Measurements from ENCODE around the gene RNF144B.
"Not testable (repeated sequence)": the region's sequence is repeated elsewhere in the genome, so short reads cannot be mapped to it uniquely, and the experiment has no call there.

The RNF144B gene

GRCh38 chr6:18371010-18371409, 16.1 kb upstream of the RNF144B start:
- DNase-seq (ENCODE audit: low read depth in 2 of 2): no peak

- no peak for DNase-seq (ENCODE audit: low read depth in 2 of 2)
Observed at GRCh38 chr6:18371656-18372055, 15.5 kb upstream of the RNF144B start.

- no peak for DNase-seq (ENCODE audit: low read depth in 2 of 2)
Observed at GRCh38 chr6:18380158-18380836, 6.9 kb upstream of the RNF144B start.

- DNase-seq (ENCODE audit: low read depth in 2 of 2): no peak
Observed at GRCh38 chr6:18380851-18381250, 6.3 kb upstream of the RNF144B start.

- no peak for DNase-seq (ENCODE audit: low read depth in 2 of 2)
Observed at GRCh38 chr6:18383441-18383840, 3.7 kb upstream of the RNF144B start.

- DNase-seq (ENCODE audit: low read depth in 2 of 2): no peak
Observed at GRCh38 chr6:18384621-18385020, 2.5 kb upstream of the RNF144B start.

- DNase-seq (ENCODE audit: low read depth in 2 of 2): no peak
Observed at GRCh38 chr6:18386298-18386976, 713 bp upstream of the RNF144B start.

GRCh38 chr6:18388271-18388670, 1.1 kb downstream of the RNF144B start:
- DNase-seq (ENCODE audit: low read depth in 2 of 2): no peak

- no peak for DNase-seq (ENCODE audit: low read depth in 2 of 2)
Observed at GRCh38 chr6:18388942-18389341, 1.8 kb downstream of the RNF144B start.

- no peak for DNase-seq (ENCODE audit: low read depth in 2 of 2)
Observed at GRCh38 chr6:18389479-18389878, 2.3 kb downstream of the RNF144B start.

GRCh38 chr6:18390476-18390875, 3.3 kb downstream of the RNF144B start:
- DNase-seq (ENCODE audit: low read depth in 2 of 2): no peak

GRCh38 chr6:18391023-18391422, 3.9 kb downstream of the RNF144B start:
- no peak for DNase-seq (ENCODE audit: low read depth in 2 of 2)

GRCh38 chr6:18392346-18392877, 5.3 kb downstream of the RNF144B start:
- no peak for DNase-seq (ENCODE audit: low read depth in 2 of 2)

- no peak for DNase-seq (ENCODE audit: low read depth in 2 of 2)
Observed at GRCh38 chr6:18393698-18394097, 6.5 kb downstream of the RNF144B start.

- no peak for DNase-seq (ENCODE audit: low read depth in 2 of 2)
Observed at GRCh38 chr6:18395177-18395855, 8.2 kb downstream of the RNF144B start.

GRCh38 chr6:18395856-18396197, 8.7 kb downstream of the RNF144B start:
- DNase-seq (ENCODE audit: low read depth in 2 of 2): no peak

GRCh38 chr6:18397701-18398100, 10.6 kb downstream of the RNF144B start:
- DNase-seq (ENCODE audit: low read depth in 2 of 2): no peak

GRCh38 chr6:18398225-18398624, 11.1 kb downstream of the RNF144B start:
- DNase-seq (ENCODE audit: low read depth in 2 of 2): not testable (repeated sequence)

GRCh38 chr6:18400831-18401446, 13.8 kb downstream of the RNF144B start:
- no peak for DNase-seq (ENCODE audit: low read depth in 2 of 2)

- not testable (repeated sequence) for DNase-seq (ENCODE audit: low read depth in 2 of 2)
Observed at GRCh38 chr6:18404965-18405364, 17.8 kb downstream of the RNF144B start.

- DNase-seq (ENCODE audit: low read depth in 2 of 2): no peak
Observed at GRCh38 chr6:18405477-18406293, 18.5 kb downstream of the RNF144B start.

Data from stimulated activated CD4-positive, alpha-beta T cell treated with anti-CD3 and anti-CD28 coated beads, Interleukin-1b, Interleukin-23, amount 100 ng/mL, for 1 hour (primary cell).